B cell (primary cell): Measurements from ENCODE around the gene SLC2A4RG. TPM values are rescaled to one million over a fixed set of nuclear protein-coding genes. Genes with fewer than 3 reads are reported as not detected.

Experiments used
- ATAC-seq: fragments of 200-7000 bp; cut with Tn5 transposase; one replicate; pipeline ENCODE4 v1.10.0; 2021; ENCODE audit warnings: low read depth, mild to moderate bottlenecking, moderate number of reproducible peaks, moderate library complexity
- CTCF ChIA-PET: fragments of 350-600 bp; sonication (Branson Sonifier 250); formaldehyde crosslinking; loops from one replicate; lab custom pipeline; 2021; ENCODE audit warnings: antibody characterized with exemption, inconsistent platforms; lab: Charles Lee
- POLR2A ChIA-PET: fragments of 350-600 bp; sonication (Branson Sonifier 250); formaldehyde crosslinking; loops from one replicate; lab custom pipeline; 2021; ENCODE audit warnings: antibody characterized with exemption; lab: Charles Lee
- DNase-seq: peaks from one replicate; pipeline ENCODE4 v3.0.0; 2013
- H2AFZ ChIP-seq: 2 replicates; pipeline ENCODE4 v1.6.1; 2012; ENCODE audit warnings: mild to moderate bottlenecking, low read depth, low read length; ENCODE audit not compliant: insufficient read depth, poor library complexity, severe bottlenecking
- H3K27ac ChIP-seq, 2 donors: 1 replicate in 1 of 2; 2 replicates in 1 of 2; pipeline ENCODE4 v1.5.1; 2012 to 2013; ENCODE audit warnings: low read length in 2 of 2, mild to moderate bottlenecking in 2 of 2, moderate library complexity in 1 of 2
- H3K27me3 ChIP-seq, 4 experiments: fragments of 200-600 bp in 1 of 4; sonication (generic) in 1 of 4; replicated peaks in 1 of 4; 1 replicate in 2 of 4; 2 replicates in 2 of 4; pipeline versions ENCODE4 v1.6.1 to v1.7.0; 2013 to 2016; ENCODE audit warnings: low read length in 3 of 4, mild to moderate bottlenecking in 2 of 4, mixed read lengths in 1 of 4, moderate library complexity in 1 of 4; ENCODE audit not compliant: insufficient read depth in 4 of 4, control insufficient read depth in 3 of 4; ENCODE audit errors: control extremely low read depth in 1 of 4
- H3K36me3 ChIP-seq, 2 experiments: replicated peaks in 1 of 2; 1 replicate in 1 of 2; 2 replicates in 1 of 2; pipeline versions ENCODE4 v1.6.1 to v1.7.1; 2013; ENCODE audit warnings: low read length in 1 of 2; ENCODE audit not compliant: insufficient read depth in 2 of 2, control insufficient read depth in 1 of 2; ENCODE audit errors: control extremely low read depth in 1 of 2, extremely low read depth in 1 of 2
- H3K4me1 ChIP-seq, 2 donors: fragments of 200-600 bp in 1 of 2; sonication (generic) in 1 of 2; 1 replicate in 1 of 2; 2 replicates in 1 of 2; pipeline versions ENCODE4 v1.5.1 to v1.6.1; 2013 to 2017; ENCODE audit warnings: low read length in 2 of 2; ENCODE audit not compliant: control insufficient read depth in 2 of 2, insufficient read depth in 2 of 2
- H3K4me2 ChIP-seq: replicated peaks from 2 replicates; pipeline ENCODE3; 2012; ENCODE audit warnings: mild to moderate bottlenecking, low read depth, low read length; ENCODE audit not compliant: poor library complexity, severe bottlenecking
- H3K4me3 ChIP-seq, 5 experiments: fragments of 200-600 bp in 1 of 5; sonication (generic) in 1 of 5; 1 replicate in 3 of 5; 2 replicates in 2 of 5; pipeline versions ENCODE4 v1.5.1 to v1.7.0; 2011 to 2016; ENCODE audit warnings: low read length in 4 of 5, mild to moderate bottlenecking in 4 of 5, low read depth in 2 of 5, control low read depth in 1 of 5, moderate library complexity in 1 of 5; ENCODE audit not compliant: insufficient read depth in 1 of 5; ENCODE audit errors: control extremely low read depth in 1 of 5, extremely low read depth in 1 of 5
- H3K79me2 ChIP-seq: fragments of 200-600 bp; sonication (generic); one replicate; pipeline ENCODE4 v1.6.0; 2016; ENCODE audit warnings: low read length; ENCODE audit not compliant: control insufficient read depth, insufficient read depth
- H3K9ac ChIP-seq: fragments of 200-600 bp; sonication (generic); 2 replicates; pipeline ENCODE4 v1.6.1; 2017; ENCODE audit warnings: mild to moderate bottlenecking, low read length, moderate library complexity
- H3K9me3 ChIP-seq, 3 donors: one replicate each; pipeline versions ENCODE4 v1.6.1 to v1.7.1; 2013; ENCODE audit warnings: low read length in 2 of 3; ENCODE audit not compliant: control insufficient read depth in 2 of 3, insufficient read depth in 1 of 3; ENCODE audit errors: control extremely low read depth in 1 of 3
- H4K20me1 ChIP-seq: 2 replicates; pipeline ENCODE4 v1.6.0; 2012; ENCODE audit warnings: mild to moderate bottlenecking, low read length; ENCODE audit not compliant: insufficient read depth, control insufficient read depth, poor library complexity, severe bottlenecking
- H3K27ac Mint-ChIP-seq: one replicate; pipeline ENCODE4 v1.8.0; 2021; ENCODE audit warnings: mixed read lengths
- H3K27me3 Mint-ChIP-seq: one replicate; pipeline ENCODE4 v1.8.0; 2021; ENCODE audit warnings: mixed read lengths
- H3K4me1 Mint-ChIP-seq: one replicate; pipeline ENCODE4 v1.8.0; 2021; ENCODE audit warnings: mixed read lengths
- H3K4me3 Mint-ChIP-seq: one replicate; pipeline ENCODE4 v1.8.0; 2021; ENCODE audit warnings: mixed read lengths
- H3K9me3 Mint-ChIP-seq: one replicate; pipeline ENCODE4 v1.8.0; 2022; ENCODE audit warnings: mixed read lengths; ENCODE audit not compliant: insufficient read depth
- EZH2 ChIP-seq: IDR thresholded peaks from 2 replicates; pipeline ENCODE4 v1.6.1; 2012; ENCODE audit warnings: borderline replicate concordance, low read depth, mild to moderate bottlenecking, moderate library complexity, low read length; ENCODE audit not compliant: insufficient read depth, poor library complexity, severe bottlenecking
- WGBS: methylation state at CpG from one replicate; pipeline ENCODE4 v1.1.5; 2013; ENCODE audit warnings: missing lambda C conversion rate; ENCODE audit not compliant: insufficient coverage; 5-methylcytosine and 5-hydroxymethylcytosine counted together
- intact Hi-C: fragments of 100-400 bp; cut with micrococcal nuclease; formaldehyde crosslinking; loops from one replicate; pipeline ENCODE4 v1.10.0; 2022
- polyA plus RNA-seq: library from polyadenylated mRNA; depleted of rRNA; stranded (reverse); fragments of >200 nt; gene quantifications from 2 replicates; pipeline ENCODE4 v1.2.3, GENCODE V29; 2012
- total RNA-seq, 2 donors: library from RNA; stranded (reverse); fragments of 120-200 nt in 1 of 2; gene quantifications; 1 replicate in 1 of 2; 2 replicates in 1 of 2; pipeline versions ENCODE4 v1.2.3 to v1.2.4, GENCODE V29; 2013 to 2022
- TF ChIP-seq, protein P1 (sequence below): fragments of 200-600 bp; IDR thresholded peaks from one replicate; pipeline ENCODE4 v1.8.0; 2022; ENCODE audit warnings: antibody characterized with exemption, mild to moderate bottlenecking

Gene SLC2A4RG
- total and polyA plus RNA-seq, 2 donors (not counting 1 experiment from before 2014, with no cell fraction given): 39.7 to 49.4 TPM

DNA sequence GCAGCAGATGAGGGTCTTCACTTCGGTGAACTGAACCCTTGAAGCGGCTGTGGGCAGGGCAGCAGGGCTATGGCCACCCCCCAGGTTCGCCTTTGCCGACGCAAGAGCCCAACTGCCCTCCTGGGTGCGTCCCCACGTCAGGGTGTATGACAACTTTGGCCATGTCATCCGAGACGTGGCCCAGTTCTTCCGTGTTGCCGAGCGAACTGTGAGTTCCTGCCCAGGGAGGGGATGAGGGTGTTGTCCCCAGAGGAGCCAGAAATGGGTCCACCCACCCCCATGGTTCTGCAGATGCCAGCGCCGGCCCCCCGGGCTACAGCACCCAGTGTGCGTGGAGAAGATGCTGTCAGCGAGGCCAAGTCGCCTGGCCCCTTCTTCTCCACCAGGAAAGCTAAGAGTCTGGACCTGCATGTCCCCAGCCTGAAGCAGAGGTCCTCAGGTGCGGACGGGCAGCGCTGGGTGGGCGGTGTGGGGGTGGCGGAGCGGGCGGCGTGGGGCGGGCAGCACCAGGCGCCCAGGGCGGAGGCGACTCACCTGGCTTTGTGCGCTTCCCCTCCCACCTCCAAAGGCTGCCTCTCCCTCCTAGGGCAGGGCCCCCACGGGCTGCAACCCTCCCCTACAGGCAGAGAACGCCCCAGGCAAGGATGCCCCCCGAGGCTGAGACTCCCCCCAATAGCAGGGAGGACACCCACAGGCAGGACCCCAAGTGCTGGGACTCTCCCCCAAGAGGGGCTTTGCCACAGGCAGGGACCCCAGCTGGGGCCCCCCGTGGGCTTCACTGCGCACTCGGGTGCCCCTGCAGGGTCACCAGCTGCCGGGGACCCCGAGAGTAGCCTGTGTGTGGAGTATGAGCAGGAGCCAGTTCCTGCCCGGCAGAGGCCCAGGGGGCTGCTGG, 49.3 kb upstream of the SLC2A4RG start:
- H3K79me2 ChIP-seq: no peaks in the 10 kb centered on the region
- peaks cover 0 to 5% (median 0%) of the 10 kb centered on the region in 3 donors for H3K9me3 ChIP-seq
- intact Hi-C loops: no loop called here
- WGBS: 96% methylated on average over 32 of the region's 40 CpGs
- TF ChIP-seq, protein P1, sequence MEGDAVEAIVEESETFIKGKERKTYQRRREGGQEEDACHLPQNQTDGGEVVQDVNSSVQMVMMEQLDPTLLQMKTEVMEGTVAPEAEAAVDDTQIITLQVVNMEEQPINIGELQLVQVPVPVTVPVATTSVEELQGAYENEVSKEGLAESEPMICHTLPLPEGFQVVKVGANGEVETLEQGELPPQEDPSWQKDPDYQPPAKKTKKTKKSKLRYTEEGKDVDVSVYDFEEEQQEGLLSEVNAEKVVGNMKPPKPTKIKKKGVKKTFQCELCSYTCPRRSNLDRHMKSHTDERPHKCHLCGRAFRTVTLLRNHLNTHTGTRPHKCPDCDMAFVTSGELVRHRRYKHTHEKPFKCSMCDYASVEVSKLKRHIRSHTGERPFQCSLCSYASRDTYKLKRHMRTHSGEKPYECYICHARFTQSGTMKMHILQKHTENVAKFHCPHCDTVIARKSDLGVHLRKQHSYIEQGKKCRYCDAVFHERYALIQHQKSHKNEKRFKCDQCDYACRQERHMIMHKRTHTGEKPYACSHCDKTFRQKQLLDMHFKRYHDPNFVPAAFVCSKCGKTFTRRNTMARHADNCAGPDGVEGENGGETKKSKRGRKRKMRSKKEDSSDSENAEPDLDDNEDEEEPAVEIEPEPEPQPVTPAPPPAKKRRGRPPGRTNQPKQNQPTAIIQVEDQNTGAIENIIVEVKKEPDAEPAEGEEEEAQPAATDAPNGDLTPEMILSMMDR: no peak
- no peak for TF ChIP-seq EZH2
- no peak for ATAC-seq
- H3K36me3 ChIP-seq: peaks cover 0 to 5% of the 10 kb centered on the region in 2 experiments
- no peak overlapping the region for H3K4me3 Mint-ChIP-seq
- H3K4me1 Mint-ChIP-seq: peaks cover 3% of the 10 kb centered on the region
- ChIA-PET POLR2A (no interaction called here), CTCF (no interaction called here)
- no peak overlapping the region for H3K9ac ChIP-seq
- H2AFZ ChIP-seq: no peak overlapping the region
- H3K4me2 ChIP-seq: no peak overlapping the region
- DNase-seq: no peak
- H3K27me3 Mint-ChIP-seq: no peaks in the 10 kb centered on the region
- H4K20me1 ChIP-seq: peaks cover 5% of the 10 kb centered on the region
- peaks cover 0 to 2% (median 0%) of the 10 kb centered on the region in 4 experiments for H3K27me3 ChIP-seq
- H3K27ac ChIP-seq: no peak overlapping the region
- no peak overlapping the region for H3K27ac Mint-ChIP-seq
- H3K9me3 Mint-ChIP-seq: no peaks in the 10 kb centered on the region
- H3K4me3 ChIP-seq: no peak overlapping the region
- peaks cover 0 to 14% of the 10 kb centered on the region in 2 donors for H3K4me1 ChIP-seq
